COLO829 (cell line): ENCODE data around the gene ZNF341.
"Not testable (repeated sequence)": the region's sequence is repeated elsewhere in the genome, so short reads cannot be mapped to it uniquely, and the experiment has no call there.

Source experiments
- DNase-seq: peaks from one replicate; pipeline ENCODE4 v3.0.0; 2012; ENCODE audit warnings: low spot score

ZNF341 gene

GRCh38 chr20:33770005-33770404 lies 38.2 kb downstream of the ZNF341 start:
- no peak for DNase-seq

DNA sequence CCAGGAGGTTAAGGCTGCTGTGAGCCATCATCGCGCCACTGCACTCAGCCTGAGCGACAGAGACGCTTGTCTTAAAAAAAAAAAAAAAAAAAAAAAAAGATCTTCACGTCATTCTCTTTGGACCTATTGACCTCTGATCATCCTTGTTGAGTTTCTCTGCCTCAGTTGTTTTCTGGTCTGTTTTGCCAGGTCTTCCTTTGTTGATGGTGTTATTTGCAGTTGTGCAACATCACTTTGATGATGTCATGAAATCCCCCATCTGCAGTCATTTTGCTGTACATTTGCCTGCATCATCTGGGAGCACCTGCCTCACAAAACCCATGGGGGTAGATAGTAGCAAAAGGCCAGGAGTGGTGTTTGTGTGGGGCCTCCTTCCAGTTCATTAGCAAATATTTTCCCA lies 40.1 kb downstream of the ZNF341 start:
- DNase-seq = no peak

GRCh38 chr20:33772439-33772838 lies 40.6 kb downstream of the ZNF341 start:
- DNase-seq = no peak

- no peak for DNase-seq
These were observed 41.8 kb downstream of the ZNF341 start for GRCh38 chr20:33773412-33774089.

DNA sequence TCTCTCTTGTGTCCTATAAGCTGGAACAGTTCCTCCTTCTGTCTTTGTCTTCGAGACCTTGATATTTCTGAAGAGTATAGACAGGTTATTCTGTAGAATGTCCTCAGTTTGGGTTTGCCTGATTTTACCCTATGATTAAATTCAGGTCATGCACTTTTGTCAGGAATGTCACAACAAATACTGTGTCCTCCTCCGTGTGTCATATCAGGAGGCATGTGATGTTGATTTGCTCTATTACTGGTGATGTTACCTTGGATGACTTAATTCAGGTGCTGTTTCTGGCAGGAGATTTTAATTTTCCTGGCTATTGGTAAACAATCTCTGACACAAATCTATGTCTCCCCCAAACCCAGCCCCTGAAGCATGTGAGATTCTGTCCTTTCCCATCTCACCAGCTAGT lies 46.0 kb downstream of the ZNF341 start:
- DNase-seq = no peak

DNA sequence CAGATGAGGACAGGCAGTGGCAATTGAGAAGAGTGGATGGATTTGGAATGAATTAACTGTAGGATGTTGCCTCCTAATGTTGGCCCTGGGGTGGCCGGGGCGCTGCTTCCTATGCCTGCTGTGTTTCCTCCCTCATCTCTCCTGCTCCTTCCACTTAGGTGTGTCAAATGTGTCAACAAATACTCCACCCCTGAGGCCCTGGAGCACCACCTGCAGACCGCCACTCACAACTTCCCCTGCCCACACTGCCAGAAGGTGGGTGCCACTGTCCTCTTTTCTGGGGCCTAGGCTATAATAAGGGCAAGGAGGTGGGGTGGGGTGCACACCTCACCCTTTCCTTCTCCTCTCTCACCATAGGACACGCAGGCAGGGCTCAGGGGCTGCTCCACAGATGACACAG lies 49.3 kb downstream of the ZNF341 start:
- DNase-seq = no peak

- no peak for DNase-seq
These were observed 50.1 kb downstream of the ZNF341 start for GRCh38 chr20:33781945-33782344.

GRCh38 chr20:33783256-33783655 lies 51.5 kb downstream of the ZNF341 start:
- no peak for DNase-seq

GRCh38 chr20:33783818-33784217 lies 52.0 kb downstream of the ZNF341 start:
- DNase-seq = no peak

GRCh38 chr20:33784225-33784624 lies 52.4 kb downstream of the ZNF341 start:
- DNase-seq = no peak

GRCh38 chr20:33785503-33785902 lies 53.7 kb downstream of the ZNF341 start:
- DNase-seq = no peak

DNA sequence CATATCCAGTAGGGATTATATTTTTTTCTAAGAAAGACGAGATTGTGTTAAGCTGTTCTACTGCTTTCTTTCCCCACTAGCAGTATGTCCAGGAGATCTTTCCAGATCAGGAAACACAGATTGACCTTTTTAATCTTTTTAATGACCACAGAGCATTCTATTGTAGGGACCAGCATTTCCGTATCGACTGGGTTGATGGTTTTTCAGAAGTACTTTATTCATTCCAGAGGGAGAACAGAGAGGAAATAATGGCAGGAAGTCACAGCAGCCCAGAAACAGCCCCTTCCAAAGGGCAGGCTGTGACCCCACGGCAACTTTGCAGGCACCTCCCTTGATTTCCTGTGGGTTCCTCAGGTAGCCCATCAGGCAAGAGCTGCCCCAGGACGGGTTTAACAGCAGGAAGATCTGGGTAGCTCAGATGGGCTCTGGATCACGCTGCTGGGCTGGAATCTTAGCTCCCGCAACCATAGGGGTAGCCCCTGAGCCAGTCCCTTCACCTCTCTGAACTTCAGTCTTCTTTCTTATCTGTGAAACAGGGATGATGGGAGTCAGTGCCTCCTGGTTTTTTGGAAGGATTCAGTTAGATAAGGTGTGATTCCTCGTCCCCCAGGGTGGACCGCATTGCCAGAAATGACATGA lies 55.6 kb downstream of the ZNF341 start:
- no peak for DNase-seq

DNA sequence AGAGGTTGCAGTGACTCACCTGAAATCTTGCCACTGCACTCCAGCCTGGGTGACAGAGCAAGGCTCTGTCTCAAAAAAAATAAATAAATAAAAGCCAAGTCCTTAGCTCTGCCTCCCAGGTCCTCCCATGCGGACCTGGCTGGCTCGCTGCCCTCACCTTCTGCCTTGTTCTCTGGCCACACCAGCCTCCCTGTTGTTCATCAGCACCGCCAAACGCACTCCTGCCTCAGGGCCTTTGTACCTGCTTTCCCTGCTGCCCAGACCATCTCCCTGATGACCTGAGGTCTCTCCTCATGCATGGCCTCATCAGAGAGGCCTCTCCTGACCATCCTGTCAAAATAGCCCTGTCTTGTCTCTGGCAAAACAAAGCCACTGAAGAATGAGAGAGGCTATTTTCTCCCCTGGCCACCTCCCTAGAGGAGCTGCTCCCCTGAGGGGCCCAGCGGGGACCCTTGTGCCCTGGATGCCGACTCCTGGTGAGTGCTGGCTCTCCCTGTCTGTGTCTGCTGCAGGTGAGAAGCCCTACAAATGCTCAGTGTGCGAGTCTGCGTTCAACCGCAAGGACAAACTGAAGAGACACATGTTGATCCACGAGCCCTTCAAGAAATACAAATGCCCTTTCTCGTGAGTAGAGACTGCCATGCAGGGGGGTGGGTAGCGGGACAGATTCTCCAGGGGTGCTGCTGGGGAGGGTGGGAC lies 56.7 kb downstream of the ZNF341 start:
- DNase-seq = no peak

DNA sequence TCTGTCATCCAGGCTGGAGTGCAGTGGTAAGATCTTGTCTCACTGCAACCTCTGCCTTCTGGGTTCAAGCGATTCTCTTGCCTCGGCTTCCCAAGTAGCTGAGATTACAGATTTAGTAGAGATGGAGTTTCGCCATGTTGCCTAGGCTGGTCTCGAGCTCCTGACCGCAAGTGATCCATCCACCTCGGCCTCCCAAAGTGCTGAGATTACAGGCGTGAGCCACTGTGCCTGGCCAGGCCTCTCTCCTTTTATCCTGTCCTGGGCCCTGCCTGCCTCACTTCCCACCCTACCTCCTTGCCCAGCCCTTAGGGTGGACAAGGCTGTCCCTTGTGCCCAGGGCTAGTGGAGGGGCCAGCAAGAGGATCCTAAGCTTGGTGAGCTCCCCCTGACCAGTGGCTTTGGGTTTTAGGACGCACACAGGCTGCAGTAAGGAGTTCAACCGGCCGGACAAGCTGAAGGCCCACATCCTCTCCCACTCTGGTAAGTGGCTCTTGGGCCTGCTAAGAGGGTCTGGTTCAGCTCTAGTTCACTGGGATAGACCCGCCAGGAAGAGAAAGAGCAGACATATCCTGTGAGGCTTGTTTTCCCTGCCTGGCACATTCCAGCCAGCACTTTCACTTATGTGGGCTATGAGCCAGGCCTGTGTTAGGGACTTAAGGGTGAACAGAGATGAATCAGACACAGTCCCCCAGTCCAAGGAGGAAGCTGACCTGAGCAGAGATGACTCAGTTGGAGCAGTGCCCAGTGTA lies 57.5 kb downstream of the ZNF341 start:
- DNase-seq = no peak

DNA sequence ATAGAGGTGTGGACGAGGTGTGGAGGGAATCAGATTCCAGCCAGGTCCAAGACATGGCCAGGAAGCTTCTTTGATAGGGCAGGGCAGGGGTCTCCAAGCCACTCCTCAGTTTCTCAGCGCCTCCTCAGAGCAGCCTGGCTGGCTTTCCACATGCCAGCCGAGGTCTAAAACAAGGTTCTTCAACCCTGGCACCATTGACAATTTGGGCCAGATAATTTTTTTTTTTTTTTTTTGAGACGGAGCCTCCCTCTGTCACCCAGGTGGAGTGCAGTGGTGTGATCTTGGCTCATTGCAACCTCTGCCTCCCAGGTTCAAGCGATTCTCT lies 58.0 kb downstream of the ZNF341 start:
- DNase-seq = no peak

DNA sequence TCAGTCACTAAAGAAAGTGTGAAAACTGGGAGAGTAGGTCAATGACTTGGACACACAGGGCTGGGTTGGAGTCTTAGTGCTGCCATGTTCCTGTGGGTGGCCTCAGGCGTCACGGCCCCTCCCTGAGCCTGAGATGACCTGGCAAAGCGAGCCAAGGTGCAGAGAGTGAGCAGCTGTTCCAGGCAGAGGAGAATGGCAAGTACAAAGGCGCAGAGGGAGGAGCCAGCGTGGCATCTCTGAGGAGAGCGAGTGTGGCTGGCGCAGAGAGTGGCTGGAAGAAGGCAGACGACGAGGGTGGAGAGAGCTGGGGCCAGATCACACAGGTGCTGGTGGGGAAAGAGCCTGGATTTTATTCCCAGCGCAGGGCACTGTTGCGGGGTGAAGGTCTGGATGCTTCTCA lies 58.8 kb downstream of the ZNF341 start:
- no peak for DNase-seq

- no peak for DNase-seq
These were observed 59.2 kb downstream of the ZNF341 start for GRCh38 chr20:33791021-33791420.

DNA sequence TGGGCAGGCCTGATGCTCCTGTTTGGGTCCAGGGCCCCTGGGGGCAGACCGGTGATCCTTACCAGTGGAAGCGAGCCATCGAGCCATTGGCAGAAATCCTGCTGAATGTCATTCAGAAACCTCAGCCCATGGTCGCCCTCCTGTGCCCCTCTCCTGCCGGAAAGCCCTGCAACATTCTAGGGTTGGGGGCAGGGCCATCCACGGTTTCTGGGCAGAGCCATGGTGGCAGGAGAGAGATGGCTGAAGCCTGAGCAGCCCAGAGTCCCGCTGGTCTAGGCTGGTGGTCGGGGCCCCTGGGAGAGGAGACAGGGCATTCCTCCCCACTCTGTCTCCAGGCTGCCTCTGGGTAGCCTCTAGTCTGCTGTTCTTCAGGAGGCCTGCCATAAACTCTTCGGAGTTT lies 59.7 kb downstream of the ZNF341 start:
- no peak for DNase-seq

GRCh38 chr20:33791959-33792597 lies 60.3 kb downstream of the ZNF341 start:
- DNase-seq = peak; percentile 69

GRCh38 chr20:33792598-33792989 lies 60.8 kb downstream of the ZNF341 start:
- not testable (repeated sequence) for DNase-seq

DNA sequence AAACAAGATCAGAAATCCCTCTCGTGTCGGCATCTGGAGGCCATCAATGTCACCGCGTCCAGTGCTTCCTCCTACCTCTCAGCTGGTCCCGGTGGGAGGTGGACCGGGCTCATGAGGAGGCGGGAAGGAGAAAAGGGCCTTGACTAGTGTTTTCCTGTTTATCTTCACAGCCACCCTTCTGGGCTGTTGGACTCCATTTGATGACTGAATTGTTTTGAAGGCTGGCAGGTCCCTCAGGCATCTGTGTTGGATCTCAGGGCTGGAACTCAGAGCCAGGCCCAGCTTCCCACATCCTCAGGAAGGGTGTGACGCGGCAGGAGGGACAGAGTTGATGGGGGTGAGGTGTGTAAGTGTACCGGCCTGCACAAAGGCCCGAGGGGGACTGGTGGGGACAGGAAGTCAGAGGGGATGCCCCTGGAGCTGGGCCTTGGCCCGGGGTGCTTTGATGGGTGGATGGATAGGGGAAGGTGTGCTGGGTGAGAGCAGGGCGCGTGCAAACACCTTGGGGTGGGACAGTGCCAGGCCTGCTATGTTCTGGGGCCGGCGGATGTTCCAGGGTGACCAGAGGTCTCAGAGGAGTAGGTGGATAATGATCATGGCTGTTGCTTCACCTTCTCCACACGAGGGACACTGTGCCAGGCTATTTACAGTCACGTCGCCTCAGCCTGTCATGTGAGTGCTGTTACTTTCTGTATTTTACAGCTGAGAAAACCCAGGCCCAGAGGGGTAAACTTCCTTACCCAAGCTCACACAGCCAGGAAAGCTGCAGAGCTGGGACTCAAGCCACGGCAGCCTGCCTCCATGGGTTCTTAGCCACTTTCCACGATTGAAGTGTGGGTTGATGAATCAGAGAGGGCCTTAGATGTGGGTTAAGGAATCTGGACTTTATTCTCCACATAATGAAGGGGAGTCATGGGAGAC lies 61.5 kb downstream of the ZNF341 start:
- no peak for DNase-seq
